HG03139 (cell line): Measurements from ENCODE around the gene RUNX2.
"Not testable (repeated sequence)": the region's sequence is repeated elsewhere in the genome, so short reads cannot be mapped to it uniquely, and the experiment has no call there.

ENCODE experiments used
- ATAC-seq: cut with Tn5 transposase; IDR thresholded peaks from one replicate; pipeline ENCODE4 v1.9.1; 2021; ENCODE audit not compliant: unreplicated experiment

RUNX2 gene

GRCh38 chr6:45663251-45664221, 335.4 kb downstream of the RUNX2 start:
- no peak for ATAC-seq

- no peak for ATAC-seq
Observed at GRCh38 chr6:45664707-45665106, 336.6 kb downstream of the RUNX2 start.

GRCh38 chr6:45665859-45666258, 337.7 kb downstream of the RUNX2 start:
- no peak for ATAC-seq

- ATAC-seq, result no peak
Observed at GRCh38 chr6:45666846-45667245, 338.7 kb downstream of the RUNX2 start.

GRCh38 chr6:45667300-45667699, 339.2 kb downstream of the RUNX2 start:
- no peak for ATAC-seq

GRCh38 chr6:45667766-45668165, 339.6 kb downstream of the RUNX2 start:
- no peak for ATAC-seq

GRCh38 chr6:45668705-45669104, 340.6 kb downstream of the RUNX2 start:
- no peak for ATAC-seq

- not testable (repeated sequence) for ATAC-seq
Observed at GRCh38 chr6:45673167-45673566, 345.0 kb downstream of the RUNX2 start.

- not testable (repeated sequence) for ATAC-seq
Observed at GRCh38 chr6:45675166-45675565, 347.0 kb downstream of the RUNX2 start.

GRCh38 chr6:45675634-45676033, 347.5 kb downstream of the RUNX2 start:
- no peak for ATAC-seq

GRCh38 chr6:45676380-45676779, 348.2 kb downstream of the RUNX2 start:
- no peak for ATAC-seq

GRCh38 chr6:45677381-45678284, 349.5 kb downstream of the RUNX2 start:
- ATAC-seq, result peak; percentile 57

- ATAC-seq, result no peak
Observed at GRCh38 chr6:45678285-45678607, 350.1 kb downstream of the RUNX2 start.

- no peak for ATAC-seq
Observed at GRCh38 chr6:45679163-45679562, 351.0 kb downstream of the RUNX2 start.

GRCh38 chr6:45679631-45680030, 351.5 kb downstream of the RUNX2 start:
- ATAC-seq, result no peak

- peak; percentile 91 for ATAC-seq
Observed at GRCh38 chr6:45681860-45682511, 353.9 kb downstream of the RUNX2 start.

- ATAC-seq, result no peak
Observed at GRCh38 chr6:45684476-45684875, 356.3 kb downstream of the RUNX2 start.

- ATAC-seq, result no peak
Observed at GRCh38 chr6:45685076-45685475, 356.9 kb downstream of the RUNX2 start.

GRCh38 chr6:45686841-45687569, 358.9 kb downstream of the RUNX2 start:
- no peak for ATAC-seq

GRCh38 chr6:45687570-45687969, 359.4 kb downstream of the RUNX2 start:
- ATAC-seq, result peak; percentile 90

GRCh38 chr6:45688180-45688579, 360.1 kb downstream of the RUNX2 start:
- no peak for ATAC-seq
